ENCODE data around the gene USP6NL. TPM values are rescaled to one million over a fixed set of nuclear protein-coding genes. Genes with fewer than 3 reads are reported as not detected.
"Not testable (repeated sequence)": the region's sequence is repeated elsewhere in the genome, so short reads cannot be mapped to it uniquely, and the experiment has no call there.

The USP6NL gene
- total RNA-seq, 1 donor from 2014 or later, result 13.8 TPM

DNA sequence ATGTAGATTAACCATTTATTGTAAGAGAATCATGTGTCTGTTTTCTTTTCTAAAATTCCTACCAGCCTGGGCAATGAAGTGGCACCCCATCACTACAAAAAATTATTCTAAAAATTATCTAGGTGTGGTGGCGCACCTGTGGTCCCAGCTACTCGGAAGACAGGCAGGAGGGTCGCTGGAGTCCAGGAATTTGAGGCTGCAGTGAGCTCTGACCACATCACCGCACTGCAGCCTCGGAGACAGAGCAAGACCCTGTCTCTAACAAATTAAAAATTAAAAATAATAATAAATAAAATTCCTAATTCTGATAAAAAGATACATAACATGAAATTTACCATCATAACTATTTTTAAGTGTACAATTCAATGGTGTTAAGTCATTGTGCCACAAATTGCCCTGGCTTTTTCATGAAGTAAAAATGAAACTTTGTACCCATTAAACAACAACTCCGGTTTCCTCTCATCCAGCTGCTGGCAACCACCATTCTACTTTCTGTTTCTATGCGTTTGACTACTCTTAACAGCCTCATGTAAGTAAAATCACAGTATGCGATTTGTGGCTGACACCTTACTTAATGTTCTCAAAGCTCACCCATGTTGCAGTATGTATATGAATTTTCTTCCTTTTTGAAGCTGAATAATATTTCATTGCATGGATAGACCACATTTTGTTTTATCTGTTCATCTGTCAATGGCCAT is 20.6 kb upstream of the USP6NL start:
- Mint-ChIP-seq H3K27ac (ENCODE audit: unreplicated experiment) (no peak overlapping the region), H3K4me3 (ENCODE audit: unreplicated experiment) (no peak overlapping the region), H3K9me3 (ENCODE audit: unreplicated experiment) (no peaks in the 10 kb centered on the region), H3K4me1 (ENCODE audit: unreplicated experiment) (no peaks in the 10 kb centered on the region), H3K27me3 (ENCODE audit: unreplicated experiment) (peaks cover 30% of the 10 kb centered on the region), H3K36me3 (ENCODE audit: unreplicated experiment) (no peaks in the 10 kb centered on the region)
- TF ChIP-seq, protein P1, sequence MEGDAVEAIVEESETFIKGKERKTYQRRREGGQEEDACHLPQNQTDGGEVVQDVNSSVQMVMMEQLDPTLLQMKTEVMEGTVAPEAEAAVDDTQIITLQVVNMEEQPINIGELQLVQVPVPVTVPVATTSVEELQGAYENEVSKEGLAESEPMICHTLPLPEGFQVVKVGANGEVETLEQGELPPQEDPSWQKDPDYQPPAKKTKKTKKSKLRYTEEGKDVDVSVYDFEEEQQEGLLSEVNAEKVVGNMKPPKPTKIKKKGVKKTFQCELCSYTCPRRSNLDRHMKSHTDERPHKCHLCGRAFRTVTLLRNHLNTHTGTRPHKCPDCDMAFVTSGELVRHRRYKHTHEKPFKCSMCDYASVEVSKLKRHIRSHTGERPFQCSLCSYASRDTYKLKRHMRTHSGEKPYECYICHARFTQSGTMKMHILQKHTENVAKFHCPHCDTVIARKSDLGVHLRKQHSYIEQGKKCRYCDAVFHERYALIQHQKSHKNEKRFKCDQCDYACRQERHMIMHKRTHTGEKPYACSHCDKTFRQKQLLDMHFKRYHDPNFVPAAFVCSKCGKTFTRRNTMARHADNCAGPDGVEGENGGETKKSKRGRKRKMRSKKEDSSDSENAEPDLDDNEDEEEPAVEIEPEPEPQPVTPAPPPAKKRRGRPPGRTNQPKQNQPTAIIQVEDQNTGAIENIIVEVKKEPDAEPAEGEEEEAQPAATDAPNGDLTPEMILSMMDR (IDR thresholded peaks at IDR 0.05), result no peak
- DNase-seq (ENCODE audit: extremely low spot score, unreplicated experiment), result no peak

DNA sequence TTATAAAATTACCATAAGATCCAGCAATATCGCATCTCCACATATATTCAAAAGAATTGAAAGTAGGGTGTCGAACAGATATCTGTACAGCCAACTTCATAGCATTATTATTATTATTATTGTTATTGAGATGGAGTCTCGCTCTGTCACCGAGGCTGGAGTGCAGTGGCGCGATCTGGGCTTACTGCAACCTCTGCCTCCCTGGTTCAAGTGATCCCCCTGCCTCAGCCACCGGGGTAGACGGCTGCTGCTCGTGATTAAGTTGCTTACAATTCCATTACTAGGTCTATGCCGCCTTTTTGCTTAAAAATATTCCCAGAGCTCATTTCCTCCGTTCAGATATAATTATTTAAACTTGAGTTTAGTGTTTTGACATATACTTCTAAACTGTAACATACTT is 19.8 kb upstream of the USP6NL start:
- peaks cover 22% of the 10 kb centered on the region for H3K27me3 Mint-ChIP-seq (ENCODE audit: unreplicated experiment)
- H3K4me3 Mint-ChIP-seq (ENCODE audit: unreplicated experiment), result no peak overlapping the region
- no peaks in the 10 kb centered on the region for H3K9me3 Mint-ChIP-seq (ENCODE audit: unreplicated experiment)
- no peak for DNase-seq (ENCODE audit: extremely low spot score, unreplicated experiment)
- no peaks in the 10 kb centered on the region for H3K36me3 Mint-ChIP-seq (ENCODE audit: unreplicated experiment)
- H3K4me1 Mint-ChIP-seq (ENCODE audit: unreplicated experiment), result no peaks in the 10 kb centered on the region
- TF ChIP-seq, protein P1 (IDR thresholded peaks at IDR 0.05), result no peak
- H3K27ac Mint-ChIP-seq (ENCODE audit: unreplicated experiment), result no peak overlapping the region

DNA sequence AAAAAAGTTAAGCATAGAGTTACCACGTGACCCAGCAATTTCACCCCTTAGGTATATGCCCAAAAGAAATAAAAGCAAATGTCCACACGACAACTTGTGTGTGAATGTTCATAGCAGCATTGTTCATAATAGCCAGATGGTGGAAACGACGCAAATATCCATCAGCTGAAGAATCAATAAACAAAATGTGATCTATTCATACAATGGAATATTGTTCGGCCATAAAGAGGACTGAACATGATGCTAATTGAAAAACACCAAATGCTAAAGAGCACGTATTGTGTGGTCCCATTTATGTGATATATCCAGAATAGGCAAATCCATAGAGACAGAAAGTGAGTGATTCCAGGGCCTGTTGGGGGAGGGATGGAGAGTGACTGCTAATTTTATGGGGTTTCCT is 18.3 kb upstream of the USP6NL start:
- TF ChIP-seq, protein P1 (IDR thresholded peaks at IDR 0.05), result no peak
- Mint-ChIP-seq H3K27me3 (ENCODE audit: unreplicated experiment) (peaks cover 17% of the 10 kb centered on the region), H3K4me1 (ENCODE audit: unreplicated experiment) (no peaks in the 10 kb centered on the region), H3K36me3 (ENCODE audit: unreplicated experiment) (no peaks in the 10 kb centered on the region), H3K27ac (ENCODE audit: unreplicated experiment) (no peak overlapping the region), H3K4me3 (ENCODE audit: unreplicated experiment) (no peak overlapping the region), H3K9me3 (ENCODE audit: unreplicated experiment) (no peaks in the 10 kb centered on the region)
- no peak for DNase-seq (ENCODE audit: extremely low spot score, unreplicated experiment)

DNA sequence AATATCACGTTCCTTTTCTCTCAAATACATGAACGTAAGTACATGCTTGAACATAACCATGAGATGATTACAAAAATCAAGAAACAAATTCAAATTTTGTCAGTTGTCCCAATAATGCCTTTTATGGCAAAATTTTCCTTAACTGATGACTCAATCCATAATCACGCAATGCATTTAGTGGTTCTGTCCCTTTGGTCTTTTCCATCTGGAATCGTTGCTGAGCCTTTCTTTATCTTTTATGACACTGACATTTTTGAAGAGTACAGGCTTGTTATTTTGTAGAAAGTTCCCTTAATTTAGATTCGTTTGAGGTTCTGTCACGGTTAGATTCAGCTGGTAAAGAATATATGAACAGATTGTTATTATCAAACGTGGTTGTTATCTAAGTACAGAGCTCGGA is 16.5 kb upstream of the USP6NL start:
- H3K4me3 Mint-ChIP-seq (ENCODE audit: unreplicated experiment); H3K27ac Mint-ChIP-seq (ENCODE audit: unreplicated experiment); H3K36me3 Mint-ChIP-seq (ENCODE audit: unreplicated experiment); DNase-seq (ENCODE audit: extremely low spot score, unreplicated experiment); H3K9me3 Mint-ChIP-seq (ENCODE audit: unreplicated experiment); H3K4me1 Mint-ChIP-seq (ENCODE audit: unreplicated experiment): not testable (repeated sequence)
- H3K27me3 Mint-ChIP-seq (ENCODE audit: unreplicated experiment), result peaks cover 24% of the 10 kb centered on the region

DNA sequence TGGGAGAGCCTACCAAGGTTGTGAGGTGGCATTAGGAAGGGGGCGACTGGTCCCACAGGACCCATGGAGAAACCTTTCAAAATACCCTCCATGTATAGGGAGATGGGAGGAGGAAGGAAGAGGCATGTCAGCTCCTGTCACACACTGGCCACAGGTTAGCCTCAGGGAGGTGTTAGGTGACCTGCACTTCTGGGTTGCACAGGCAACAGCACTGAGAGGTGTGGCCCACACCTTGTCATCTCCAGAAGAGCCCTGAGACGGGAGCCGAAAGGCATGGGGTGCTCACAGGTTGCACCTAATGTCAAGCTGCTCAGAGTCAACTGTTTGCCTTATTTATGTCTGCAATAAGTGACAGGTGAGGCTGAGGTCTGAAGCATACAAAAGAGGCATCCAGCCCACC is 14.6 kb upstream of the USP6NL start:
- Mint-ChIP-seq H3K27me3 (ENCODE audit: unreplicated experiment) (peaks cover 24% of the 10 kb centered on the region), H3K9me3 (ENCODE audit: unreplicated experiment) (no peaks in the 10 kb centered on the region), H3K4me3 (ENCODE audit: unreplicated experiment) (no peak overlapping the region), H3K36me3 (ENCODE audit: unreplicated experiment) (no peaks in the 10 kb centered on the region), H3K4me1 (ENCODE audit: unreplicated experiment) (no peaks in the 10 kb centered on the region), H3K27ac (ENCODE audit: unreplicated experiment) (no peak overlapping the region)
- TF ChIP-seq, protein P1 (IDR thresholded peaks at IDR 0.05), result no peak
- no peak for DNase-seq (ENCODE audit: extremely low spot score, unreplicated experiment)

Data from osteocyte (in vitro differentiated cells).